ENCODE results near the gene MED13L.
A peak's percentile ranks its signal among the peaks of the same experiment; 100 is the strongest.

Gene MED13L

DNA sequence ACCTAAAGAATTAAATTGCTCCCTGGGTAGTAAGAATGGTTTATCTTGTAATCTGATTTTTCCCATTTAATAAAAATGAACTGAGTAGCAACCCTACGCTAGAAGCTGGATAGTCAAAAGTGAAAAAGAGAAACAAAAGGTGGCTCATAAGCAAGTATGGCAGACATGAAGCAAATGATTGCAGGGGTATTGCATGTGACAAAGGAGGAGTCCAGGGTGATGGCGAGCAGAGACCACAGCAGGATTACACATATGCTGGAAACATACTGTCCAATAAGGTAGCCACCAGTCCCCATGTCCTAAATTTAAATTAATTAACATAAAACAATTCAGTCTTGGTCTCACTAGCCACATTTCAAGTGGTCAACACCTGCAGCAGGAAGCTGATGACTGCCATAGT lies 283.8 kb downstream of the MED13L start:
- H3K4me3 ChIP-seq (ENCODE audit: low read depth, low read length): no peak overlapping the region
- TF ChIP-seq, protein P1, sequence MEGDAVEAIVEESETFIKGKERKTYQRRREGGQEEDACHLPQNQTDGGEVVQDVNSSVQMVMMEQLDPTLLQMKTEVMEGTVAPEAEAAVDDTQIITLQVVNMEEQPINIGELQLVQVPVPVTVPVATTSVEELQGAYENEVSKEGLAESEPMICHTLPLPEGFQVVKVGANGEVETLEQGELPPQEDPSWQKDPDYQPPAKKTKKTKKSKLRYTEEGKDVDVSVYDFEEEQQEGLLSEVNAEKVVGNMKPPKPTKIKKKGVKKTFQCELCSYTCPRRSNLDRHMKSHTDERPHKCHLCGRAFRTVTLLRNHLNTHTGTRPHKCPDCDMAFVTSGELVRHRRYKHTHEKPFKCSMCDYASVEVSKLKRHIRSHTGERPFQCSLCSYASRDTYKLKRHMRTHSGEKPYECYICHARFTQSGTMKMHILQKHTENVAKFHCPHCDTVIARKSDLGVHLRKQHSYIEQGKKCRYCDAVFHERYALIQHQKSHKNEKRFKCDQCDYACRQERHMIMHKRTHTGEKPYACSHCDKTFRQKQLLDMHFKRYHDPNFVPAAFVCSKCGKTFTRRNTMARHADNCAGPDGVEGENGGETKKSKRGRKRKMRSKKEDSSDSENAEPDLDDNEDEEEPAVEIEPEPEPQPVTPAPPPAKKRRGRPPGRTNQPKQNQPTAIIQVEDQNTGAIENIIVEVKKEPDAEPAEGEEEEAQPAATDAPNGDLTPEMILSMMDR (IDR thresholded peaks at IDR 0.05; ENCODE audit: borderline replicate concordance, insufficient read depth, low read depth, low read length): no peak

DNA sequence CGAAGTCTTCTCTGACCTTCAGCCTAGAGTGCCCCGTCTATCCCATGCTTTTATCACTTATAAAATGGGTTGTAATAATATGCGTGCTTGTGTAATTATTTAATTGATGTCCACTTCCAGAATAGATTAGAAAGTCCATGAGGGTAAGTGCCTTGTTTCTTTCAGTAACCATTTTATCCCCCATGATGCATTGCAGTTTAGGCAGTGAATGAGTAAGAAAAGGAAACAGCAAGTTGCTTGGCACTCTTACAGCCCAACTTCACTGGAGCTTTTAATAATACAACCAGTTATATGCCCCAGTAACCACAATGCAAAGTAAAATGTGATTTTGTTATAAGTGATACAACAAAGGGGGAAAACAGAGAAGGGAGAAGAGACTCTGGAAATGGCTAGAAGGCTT lies 287.3 kb downstream of the MED13L start:
- TF ChIP-seq, protein P1 (IDR thresholded peaks at IDR 0.05; ENCODE audit: borderline replicate concordance, insufficient read depth, low read depth, low read length): no peak
- no peak overlapping the region for H3K4me3 ChIP-seq (ENCODE audit: low read depth, low read length)

DNA sequence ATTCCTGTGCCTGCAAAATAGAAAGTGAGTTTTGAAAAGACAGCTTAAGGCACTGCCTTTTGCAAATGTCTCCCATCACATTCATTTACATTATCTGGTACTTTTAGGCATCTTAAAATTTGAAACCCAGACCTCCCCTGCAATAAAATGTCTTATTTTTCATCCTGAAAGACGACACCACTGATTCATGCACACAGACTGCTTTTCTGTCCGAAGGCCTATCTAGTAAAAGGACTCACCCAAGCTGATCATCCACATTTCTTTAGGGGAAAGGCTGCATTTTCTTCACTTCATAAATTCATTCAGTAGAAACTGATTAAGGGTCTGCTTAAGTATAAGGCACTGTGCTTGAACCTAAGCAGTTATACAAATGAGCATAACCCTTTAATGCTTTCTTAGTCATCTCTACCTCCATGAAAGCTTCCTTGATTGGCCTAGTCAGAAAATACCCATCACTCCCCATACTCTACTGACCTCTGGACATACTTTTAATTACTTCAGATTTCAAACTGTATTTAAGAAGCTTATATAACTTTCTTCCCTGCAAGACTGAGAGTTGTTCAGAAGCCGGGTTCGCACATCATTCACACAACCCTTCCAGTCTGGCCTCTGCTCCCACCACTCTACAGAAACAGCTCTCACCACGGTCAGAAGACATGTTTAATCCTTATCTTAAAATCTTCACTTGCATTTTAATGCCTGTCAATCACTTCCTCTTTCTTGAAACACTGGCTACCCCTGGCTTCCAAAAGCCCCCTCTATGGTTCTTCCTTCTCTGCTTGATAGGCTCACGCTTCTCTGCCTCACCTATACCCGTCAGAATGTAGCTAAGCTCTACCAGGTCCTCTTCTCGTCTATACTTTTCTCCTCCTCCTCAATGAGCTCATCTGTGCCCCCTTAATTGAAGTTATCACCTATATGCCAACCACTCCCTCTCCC lies 288.6 kb downstream of the MED13L start:
- TF ChIP-seq, protein P1 (IDR thresholded peaks at IDR 0.05; ENCODE audit: borderline replicate concordance, insufficient read depth, low read depth, low read length): no peak
- no peak overlapping the region for H3K4me3 ChIP-seq (ENCODE audit: low read depth, low read length)

DNA sequence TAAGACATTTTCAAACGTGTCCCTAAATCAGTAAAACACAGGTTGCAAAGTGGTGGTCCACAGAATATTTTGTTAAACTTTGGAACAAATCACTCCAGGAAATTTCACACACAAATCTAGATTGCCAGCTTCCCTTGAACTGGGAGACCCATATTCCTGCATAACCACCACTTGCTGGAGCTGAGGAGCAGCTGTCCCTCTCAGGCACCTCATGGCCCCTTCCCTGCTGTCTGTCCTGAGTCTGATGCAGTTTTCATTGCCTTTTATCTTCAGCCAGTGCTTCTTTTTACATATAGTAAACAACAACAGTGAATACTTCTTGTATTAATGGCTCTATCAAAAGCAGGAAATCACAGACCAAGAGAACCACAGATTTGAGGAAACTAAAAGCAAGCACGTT lies 289.3 kb downstream of the MED13L start:
- TF ChIP-seq, protein P1 (IDR thresholded peaks at IDR 0.05; ENCODE audit: borderline replicate concordance, insufficient read depth, low read depth, low read length): no peak
- H3K4me3 ChIP-seq (ENCODE audit: low read depth, low read length): no peak overlapping the region

DNA sequence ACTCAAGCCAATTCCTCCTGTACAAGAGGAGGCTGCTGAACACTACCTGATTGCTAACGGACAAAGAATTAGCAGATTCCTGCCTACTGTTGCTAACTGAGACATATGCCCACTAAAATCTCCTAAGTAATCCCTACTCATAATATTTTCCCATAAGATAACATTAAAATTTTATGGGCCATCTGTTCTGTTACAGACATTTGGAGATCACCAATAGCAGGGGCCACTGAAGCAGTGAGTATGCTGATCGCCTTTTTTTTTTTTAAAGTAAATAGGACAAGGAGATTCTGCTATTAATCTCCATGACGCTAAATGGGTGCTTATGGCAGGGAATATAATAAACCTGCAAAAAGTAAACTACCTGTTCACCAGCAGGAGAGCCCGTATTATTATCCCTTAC lies 292.9 kb downstream of the MED13L start:
- TF ChIP-seq, protein P1 (IDR thresholded peaks at IDR 0.05; ENCODE audit: borderline replicate concordance, insufficient read depth, low read depth, low read length): no peak
- H3K4me3 ChIP-seq (ENCODE audit: low read depth, low read length): no peak overlapping the region

DNA sequence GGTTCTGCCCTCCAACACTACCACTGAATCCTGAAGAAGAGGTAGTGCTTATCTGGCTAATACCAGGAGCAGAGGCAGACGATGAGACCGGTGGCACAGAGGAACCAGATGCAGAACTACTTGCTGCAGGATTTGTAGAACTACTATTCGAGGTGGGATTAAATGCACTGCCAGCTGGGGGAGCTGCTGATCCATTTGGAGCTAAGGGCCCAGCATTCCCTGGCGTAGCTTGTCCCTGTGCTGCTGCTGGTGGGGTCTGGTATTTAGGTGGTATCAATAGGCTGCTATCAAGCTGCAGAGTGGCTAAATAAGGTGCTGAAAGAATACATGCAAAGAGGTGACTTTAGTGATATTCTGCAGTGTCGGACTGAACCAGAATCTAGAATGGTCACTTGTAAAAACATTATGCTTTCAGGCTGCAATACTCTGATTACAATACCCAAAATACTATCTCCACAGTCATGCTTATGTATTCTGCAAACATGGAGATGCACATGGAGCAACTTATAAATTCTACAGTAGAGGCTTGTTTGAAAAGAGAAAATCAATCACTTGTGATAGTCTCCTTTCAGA lies 294.2 kb downstream of the MED13L start:
- TF ChIP-seq, protein P1 (IDR thresholded peaks at IDR 0.05; ENCODE audit: borderline replicate concordance, insufficient read depth, low read depth, low read length): peak; percentile 45; the same call in 1 of the 2 replicates
- H3K4me3 ChIP-seq (ENCODE audit: low read depth, low read length): no peak overlapping the region

DNA sequence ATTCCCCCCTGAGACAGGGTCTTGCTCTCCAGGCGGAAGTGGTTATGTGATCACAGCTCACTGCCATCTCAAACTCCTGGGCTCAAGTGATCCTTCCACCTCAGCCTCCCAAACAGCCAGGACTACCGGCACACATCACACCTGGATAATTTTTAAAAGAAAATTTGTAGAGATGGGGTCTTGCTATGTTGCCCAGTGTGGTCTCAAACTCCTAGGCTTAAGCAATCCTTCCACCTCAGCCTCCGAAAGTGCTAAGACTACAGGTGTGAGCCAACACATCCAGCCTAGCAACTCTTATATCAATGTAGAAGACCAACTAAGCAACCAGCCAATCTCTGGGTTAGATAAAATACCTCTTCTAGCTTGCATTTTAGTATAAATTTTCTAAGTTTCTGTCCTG lies 297.2 kb downstream of the MED13L start:
- TF ChIP-seq, protein P1 (IDR thresholded peaks at IDR 0.05; ENCODE audit: borderline replicate concordance, insufficient read depth, low read depth, low read length): no peak
- H3K4me3 ChIP-seq (ENCODE audit: low read depth, low read length): no peak overlapping the region
